ENCODE data around the gene C16orf92.

DNA sequence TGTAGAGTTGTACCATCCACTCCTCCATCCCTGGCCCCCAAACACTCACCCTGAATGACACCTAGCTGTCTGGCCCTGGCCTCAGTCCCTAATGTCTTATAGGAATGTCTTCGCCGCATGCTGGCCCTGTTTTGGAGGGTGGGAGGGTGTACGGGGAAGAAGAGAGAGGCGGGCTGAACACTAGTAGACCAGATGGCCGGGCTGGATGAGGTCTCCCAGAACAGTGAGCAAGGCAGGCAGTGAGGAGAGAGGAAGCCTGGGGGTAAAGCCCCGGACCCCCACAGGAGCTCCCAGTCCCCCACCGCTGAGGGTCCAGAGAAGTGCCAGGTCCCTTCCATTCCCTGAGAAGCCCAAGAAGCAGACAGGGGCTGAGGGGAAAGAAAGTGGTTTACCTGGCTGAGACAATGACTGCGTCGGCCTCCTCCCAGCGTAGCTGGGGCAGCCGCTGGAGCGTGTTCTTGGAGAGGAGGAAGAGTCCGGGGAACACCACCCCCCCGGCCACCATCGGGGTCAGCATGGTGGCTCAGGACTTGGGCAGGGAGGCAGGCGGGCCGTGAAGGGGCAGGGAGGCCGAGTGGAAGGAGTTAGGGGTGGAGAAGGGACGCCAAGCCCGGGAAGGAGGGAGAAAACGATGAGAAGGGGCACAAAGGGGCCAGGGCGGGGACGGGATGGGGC, 7.2 kb downstream of the C16orf92 start:
- TF ChIP-seq, protein P1, sequence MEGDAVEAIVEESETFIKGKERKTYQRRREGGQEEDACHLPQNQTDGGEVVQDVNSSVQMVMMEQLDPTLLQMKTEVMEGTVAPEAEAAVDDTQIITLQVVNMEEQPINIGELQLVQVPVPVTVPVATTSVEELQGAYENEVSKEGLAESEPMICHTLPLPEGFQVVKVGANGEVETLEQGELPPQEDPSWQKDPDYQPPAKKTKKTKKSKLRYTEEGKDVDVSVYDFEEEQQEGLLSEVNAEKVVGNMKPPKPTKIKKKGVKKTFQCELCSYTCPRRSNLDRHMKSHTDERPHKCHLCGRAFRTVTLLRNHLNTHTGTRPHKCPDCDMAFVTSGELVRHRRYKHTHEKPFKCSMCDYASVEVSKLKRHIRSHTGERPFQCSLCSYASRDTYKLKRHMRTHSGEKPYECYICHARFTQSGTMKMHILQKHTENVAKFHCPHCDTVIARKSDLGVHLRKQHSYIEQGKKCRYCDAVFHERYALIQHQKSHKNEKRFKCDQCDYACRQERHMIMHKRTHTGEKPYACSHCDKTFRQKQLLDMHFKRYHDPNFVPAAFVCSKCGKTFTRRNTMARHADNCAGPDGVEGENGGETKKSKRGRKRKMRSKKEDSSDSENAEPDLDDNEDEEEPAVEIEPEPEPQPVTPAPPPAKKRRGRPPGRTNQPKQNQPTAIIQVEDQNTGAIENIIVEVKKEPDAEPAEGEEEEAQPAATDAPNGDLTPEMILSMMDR (IDR thresholded peaks at IDR 0.05) = no peak
- TF ChIP-seq POLR2A (IDR thresholded peaks at IDR 0.05) = no peak

Measured in adrenal gland (tissue), 5 donors.